Stimulated activated CD4-positive, alpha-beta T cell treated with anti-CD3 and anti-CD28 coated beads, Interleukin-12 subunit alpha, Interleukin-12 subunit beta, amount 100 ng/mL, for 24 hours (primary cell): Measurements from ENCODE around the gene LAMTOR5.
"Not testable (repeated sequence)": the region's sequence is repeated elsewhere in the genome, so short reads cannot be mapped to it uniquely, and the experiment has no call there.

Experiments
- DNase-seq, 2 experiments: peaks; one replicate each; pipeline ENCODE4 v3.0.0-alpha.2; 2020; ENCODE audit warnings: low read depth in 2 of 2

LAMTOR5 gene

GRCh38 chr1:110426854-110427253 is 19.4 kb upstream of the LAMTOR5 start:
- no peak for DNase-seq

- no peak for DNase-seq
Observed at GRCh38 chr1:110425612-110426152, 18.2 kb upstream of the LAMTOR5 start.

DNA sequence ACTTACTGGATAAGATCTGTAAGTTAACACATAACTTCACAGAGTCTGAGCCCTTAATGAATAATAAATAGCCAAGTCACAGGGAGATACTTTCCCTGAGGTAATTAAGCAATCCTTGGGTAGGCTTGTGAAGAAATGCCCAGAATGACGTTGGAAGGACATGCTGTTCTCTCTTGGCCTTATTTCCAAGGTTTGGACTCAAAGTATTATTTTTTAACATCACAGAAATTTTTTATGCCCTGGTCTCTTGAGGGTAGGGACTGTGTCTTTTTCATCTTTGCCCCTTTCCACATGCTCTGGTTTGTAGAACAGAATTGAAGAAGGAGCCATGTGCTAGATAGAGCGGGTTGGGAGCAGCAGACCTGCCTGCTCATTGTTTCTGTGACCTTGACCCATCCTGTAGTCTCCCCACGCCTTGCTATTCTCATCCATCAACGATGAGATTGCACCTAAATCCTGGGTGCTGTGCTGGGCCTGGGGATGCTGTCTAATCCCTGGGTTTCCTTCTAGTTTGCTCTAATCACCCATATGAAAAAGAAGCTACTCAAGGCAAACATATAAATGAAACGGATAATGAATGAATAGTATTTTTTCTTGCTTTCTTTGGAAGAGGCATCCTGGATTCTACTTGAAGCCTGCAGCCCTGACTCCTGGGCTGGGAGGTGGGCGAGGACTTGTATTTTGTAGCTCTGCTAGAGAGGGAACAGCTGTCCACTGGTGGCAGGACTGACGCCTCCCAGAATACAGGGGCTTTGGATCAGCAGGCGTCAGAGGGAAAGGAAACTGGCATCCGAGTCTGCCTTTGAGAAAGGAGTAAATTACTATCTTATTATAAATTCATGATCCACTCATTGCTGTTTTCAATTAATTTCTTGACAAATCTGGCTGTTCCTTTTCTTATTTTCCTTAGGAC is 17.5 kb upstream of the LAMTOR5 start:
- no peak for DNase-seq

- peak in 1 of 2 experiments; percentile 2 for DNase-seq
Observed at GRCh38 chr1:110420874-110421793, 13.6 kb upstream of the LAMTOR5 start.

DNA sequence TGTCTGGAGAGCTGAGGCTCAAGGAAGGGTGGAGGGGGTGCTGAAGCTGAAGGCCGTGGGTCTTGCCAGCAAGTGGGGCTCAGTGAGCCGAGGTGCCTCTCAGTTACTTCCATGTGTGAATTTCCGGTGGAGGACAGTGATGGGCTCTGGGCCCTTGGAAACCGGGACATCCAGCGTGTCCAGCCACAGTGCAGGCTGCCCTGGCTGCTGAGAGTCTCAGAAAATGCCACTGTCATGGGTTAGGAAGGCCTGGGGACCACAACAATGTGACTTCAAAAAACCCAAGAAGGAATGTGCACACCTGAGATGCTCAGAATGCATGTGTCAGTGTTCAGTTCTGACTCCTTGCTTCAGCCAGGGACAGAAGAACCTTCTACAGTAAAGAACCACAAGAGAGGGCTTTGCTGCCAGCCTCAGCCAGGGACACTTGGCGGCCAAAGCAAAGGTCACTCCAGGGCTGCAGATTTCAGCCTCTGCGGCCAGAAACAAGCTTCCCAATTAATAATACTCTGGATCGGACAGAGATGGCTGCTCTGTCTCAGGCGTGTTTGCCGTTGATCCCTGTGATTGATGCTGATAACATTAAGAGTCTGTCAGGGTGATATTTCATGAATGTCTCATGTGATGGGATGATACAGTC is 12.6 kb upstream of the LAMTOR5 start:
- DNase-seq, result no peak

DNA sequence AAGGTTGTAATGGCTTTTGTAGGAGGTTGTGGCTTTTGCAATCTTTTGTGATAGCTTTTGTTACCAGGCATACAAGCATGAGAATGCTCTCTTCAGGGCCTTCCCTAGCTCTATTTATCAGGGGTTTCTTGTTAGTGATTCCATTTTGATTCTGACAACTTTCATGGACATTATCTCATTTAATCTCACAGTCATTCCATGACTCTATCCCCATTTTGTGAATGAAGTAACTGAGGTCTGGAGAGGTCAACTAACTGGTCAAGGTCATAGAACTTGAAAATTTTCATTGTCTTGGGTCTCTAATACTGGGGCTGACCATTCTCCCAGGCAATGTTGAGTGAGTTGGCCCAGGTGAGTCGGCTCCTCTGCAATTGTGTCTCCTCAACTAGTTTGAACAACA is 11.2 kb upstream of the LAMTOR5 start:
- no peak for DNase-seq

DNA sequence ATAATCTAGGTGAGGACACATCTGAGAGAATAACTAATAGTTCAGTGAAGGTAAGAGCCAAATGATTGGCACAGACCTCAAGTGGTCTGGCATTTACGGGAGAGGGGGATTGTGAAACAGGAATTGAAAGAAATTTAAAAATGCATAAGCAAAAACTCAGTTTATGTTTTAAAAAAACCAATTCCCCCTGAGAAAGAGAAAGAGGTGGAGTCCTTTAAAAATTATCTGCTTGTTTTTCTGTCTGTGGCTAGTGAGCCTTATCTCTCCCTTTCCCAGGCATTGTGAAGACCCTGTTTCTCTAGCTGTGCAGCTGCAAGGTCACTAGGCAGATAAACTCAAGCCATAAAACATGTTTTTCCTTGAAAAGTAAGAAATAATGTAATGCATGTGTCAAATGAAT is 5.6 kb upstream of the LAMTOR5 start:
- not testable (repeated sequence) for DNase-seq

DNA sequence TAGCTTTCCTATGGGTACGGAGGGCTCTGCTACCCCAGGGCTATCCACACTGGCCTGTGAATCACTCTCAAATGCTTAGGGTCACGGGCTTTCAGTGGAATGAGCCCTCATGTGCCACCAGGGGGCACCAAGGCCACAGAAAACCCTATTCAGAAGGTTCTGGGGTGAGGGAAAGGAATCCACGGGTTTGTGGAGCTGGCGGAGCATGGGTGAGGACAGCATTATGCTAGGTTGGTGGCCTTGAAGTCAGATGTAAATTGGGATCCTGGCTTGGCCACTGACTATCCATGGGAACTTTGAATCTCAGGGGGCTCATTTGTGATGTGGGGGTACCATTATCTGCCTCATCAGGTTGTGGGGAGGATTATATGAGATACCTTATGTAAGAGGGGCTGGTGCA is 5.1 kb upstream of the LAMTOR5 start:
- peak; percentile 35 to 46 for DNase-seq

GRCh38 chr1:110411173-110411735 is 3.8 kb upstream of the LAMTOR5 start:
- DNase-seq, result no peak

DNA sequence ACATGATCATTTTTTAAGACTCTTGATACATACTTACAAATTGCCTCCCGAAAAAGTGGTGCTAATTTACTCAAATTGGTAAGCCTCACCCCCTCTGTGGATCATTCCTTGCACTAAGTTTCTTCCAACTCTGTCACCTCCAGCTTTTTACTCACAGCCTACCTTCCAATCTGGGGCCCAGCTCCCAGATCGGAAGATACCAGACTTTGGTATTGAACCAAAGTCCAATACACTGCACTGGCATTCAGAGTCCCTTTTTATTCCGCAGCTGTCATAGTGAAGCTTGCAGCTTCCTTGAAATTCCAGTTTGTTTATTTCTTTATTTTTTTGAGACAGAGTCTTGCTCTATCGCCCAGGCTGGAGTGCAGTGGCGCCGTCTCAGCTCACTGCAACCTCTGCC is 1.8 kb upstream of the LAMTOR5 start:
- DNase-seq, result no peak

GRCh38 chr1:110408488-110408887 is 994 bp upstream of the LAMTOR5 start:
- DNase-seq, result no peak

DNA sequence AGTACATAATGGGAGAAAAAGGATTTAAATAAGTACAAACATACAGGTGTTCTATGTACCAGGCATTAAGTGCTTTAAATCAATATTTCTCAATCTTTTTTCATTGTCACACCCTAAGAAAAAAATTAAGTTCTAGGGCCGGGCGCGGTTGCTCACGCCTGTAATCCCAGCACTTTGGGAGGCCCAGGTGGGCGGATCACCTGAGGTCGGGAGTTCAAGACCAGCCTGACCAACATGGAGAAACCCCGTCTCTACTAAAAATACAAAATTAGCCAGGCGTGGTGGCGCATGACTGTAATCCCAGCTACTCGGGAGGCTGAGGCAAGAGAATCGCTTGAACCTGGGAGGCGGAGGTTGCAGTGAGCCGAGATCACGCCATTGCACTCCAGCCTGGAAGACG is 1.1 kb downstream of the LAMTOR5 start:
- DNase-seq, result not testable (repeated sequence)

DNA sequence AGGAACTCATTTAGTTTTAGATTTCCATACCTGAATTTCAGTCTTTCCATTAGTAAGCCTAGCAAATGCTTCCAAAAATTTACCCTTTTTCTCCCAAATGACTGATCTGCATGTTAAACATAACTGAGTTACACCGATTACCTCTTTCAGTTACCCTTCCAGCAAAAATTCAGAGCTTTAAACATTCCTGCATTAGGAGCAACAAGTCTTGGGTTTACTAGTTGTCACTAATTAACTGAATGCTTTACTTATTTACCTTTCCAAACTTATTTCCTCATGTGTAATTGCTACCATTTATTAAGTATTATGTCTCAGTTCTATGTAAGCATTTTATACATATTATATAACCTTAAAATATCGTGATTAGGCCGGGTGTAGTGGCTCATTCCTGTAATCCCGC is 3.1 kb downstream of the LAMTOR5 start:
- no peak for DNase-seq

DNA sequence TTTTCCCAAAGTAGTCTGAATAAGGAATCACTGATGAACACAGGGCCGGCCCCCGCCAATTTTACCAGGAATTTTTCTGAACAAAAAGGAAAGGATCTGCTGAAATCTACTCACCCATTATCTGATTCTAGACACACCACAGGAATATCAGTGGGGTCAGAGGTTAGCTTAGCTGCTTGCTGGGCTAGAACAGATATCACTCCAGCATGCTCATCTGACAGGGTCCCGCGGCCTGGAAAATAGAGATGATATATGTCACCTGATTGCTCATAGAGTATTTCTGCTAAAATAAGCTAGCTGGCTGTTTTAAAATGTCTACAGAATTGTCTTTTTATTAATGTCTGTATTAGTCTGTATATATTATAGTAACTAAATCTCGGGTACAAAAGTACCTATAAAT is 3.7 kb downstream of the LAMTOR5 start:
- DNase-seq, result no peak

DNA sequence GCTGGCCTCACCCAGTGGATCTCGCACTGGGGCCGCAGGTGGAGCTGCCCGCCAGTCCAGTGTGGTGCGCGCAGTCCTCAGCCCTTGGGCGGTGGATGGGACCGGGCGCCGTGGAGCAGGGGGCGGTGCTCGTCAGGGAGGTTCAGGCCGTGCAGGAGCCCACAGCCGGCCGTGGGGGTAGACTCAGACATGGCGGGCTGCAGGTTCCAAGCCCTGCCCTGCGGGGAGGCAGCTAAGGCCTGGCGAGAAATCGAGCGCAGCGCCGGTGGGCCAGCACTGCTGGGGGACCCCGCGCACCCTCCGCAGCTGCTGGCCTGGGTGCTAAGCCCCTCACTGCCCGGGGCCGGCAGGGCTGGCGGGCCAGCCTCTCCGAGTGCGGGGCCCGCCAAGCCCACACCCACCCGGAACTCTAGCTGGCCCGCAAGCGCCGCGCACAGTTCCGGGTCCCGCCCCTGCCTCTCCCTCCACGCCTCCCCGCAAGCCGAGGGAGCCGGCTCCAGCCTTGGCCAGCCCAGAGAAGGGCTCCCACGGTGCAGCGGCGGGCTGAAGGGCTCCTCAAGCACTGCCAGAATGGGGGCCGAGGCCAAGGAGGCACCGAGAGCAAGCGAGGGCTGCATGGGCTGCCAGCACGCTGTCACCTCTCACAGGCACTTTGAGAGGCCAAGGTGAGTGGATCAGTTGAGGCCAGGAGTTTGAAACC is 11.1 kb downstream of the LAMTOR5 start:
- DNase-seq, result not testable (repeated sequence)

GRCh38 chr1:110394493-110394820 is 13.0 kb downstream of the LAMTOR5 start:
- no peak for DNase-seq

- DNase-seq, result no peak
Observed at GRCh38 chr1:110393691-110394492, 13.6 kb downstream of the LAMTOR5 start.

GRCh38 chr1:110393286-110393685 is 14.2 kb downstream of the LAMTOR5 start:
- no peak for DNase-seq

- no peak for DNase-seq
Observed at GRCh38 chr1:110390692-110391245, 16.7 kb downstream of the LAMTOR5 start, which contains the start of gene SLC16A4. SLC16A4 (minus strand) TSS chr1:110391026; CDS start chr1:110389323, 1,703 bp downstream.

DNA sequence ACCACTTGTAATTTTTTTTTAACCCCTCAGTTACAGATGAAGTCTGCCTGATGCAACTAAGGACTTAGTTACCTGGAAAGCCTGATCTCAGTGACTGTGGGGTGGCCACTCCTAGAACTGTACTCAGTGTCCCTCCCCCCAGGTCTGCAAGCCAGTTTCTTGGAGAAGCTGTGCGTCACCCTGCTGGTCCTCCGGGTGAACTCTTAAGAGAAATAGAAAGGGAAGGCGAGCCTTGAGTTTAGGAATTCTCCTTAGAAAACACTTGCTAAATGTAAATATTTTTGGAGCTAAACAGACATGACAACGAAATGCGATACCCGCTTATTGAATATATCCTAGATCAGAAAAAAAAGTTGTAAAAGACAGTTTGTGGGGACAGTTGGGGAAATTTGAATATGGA is 17.4 kb downstream of the LAMTOR5 start:
- no peak for DNase-seq
